Esophagus squamous epithelium (tissue), 5 donors: Measurements from ENCODE around the gene LAMC3. TPM values are rescaled to one million over a fixed set of nuclear protein-coding genes. Genes with fewer than 3 reads are reported as not detected.

Source experiments
- DNase-seq: peaks from one replicate; lab custom pipeline; 2025; lab: John Stamatoyannopoulos, UW
- H3K27ac ChIP-seq, 4 donors: fragments of 200-600 bp; sonication (generic); one replicate each; pipeline ENCODE4 v1.5.1; 2016 to 2019; ENCODE audit warnings: mild to moderate bottlenecking in 1 of 4
- H3K27me3 ChIP-seq, 4 donors: fragments of 200-600 bp; sonication (generic); 1 replicate in 3 of 4; 2 replicates in 1 of 4; pipeline versions ENCODE4 v1.5.1 to v1.6.0; 2017 to 2021; ENCODE audit warnings: antibody characterized with exemption in 1 of 4
- H3K36me3 ChIP-seq, 3 donors: fragments of 200-600 bp; sonication (generic); one replicate each; pipeline ENCODE4 v1.5.1; 2016 to 2019
- H3K4me1 ChIP-seq, 3 donors: fragments of 200-600 bp; sonication (generic); one replicate each; pipeline ENCODE4 v1.5.1; 2017 to 2019
- H3K4me3 ChIP-seq, 4 donors: fragments of 200-600 bp; sonication (generic); 1 replicate in 3 of 4; 2 replicates in 1 of 4; pipeline ENCODE4 v1.5.1; 2016 to 2019; ENCODE audit warnings: mild to moderate bottlenecking in 2 of 4, moderate library complexity in 1 of 4
- H3K9me3 ChIP-seq, 3 donors: fragments of 200-600 bp; sonication (generic); one replicate each; pipeline ENCODE4 v1.5.1; 2016 to 2019
- POLR2A ChIP-seq, 4 donors: fragments of 450-650 bp; IDR thresholded peaks; one replicate each; pipeline ENCODE4 v1.6.1; 2017; ENCODE audit warnings: antibody characterized with exemption in 4 of 4, mild to moderate bottlenecking in 4 of 4, moderate library complexity in 3 of 4
- WGBS, 2 donors: methylation state at CpG; one replicate each; pipeline ENCODE4 v1.1.5; 2018; 5-methylcytosine and 5-hydroxymethylcytosine counted together
- intact Hi-C: fragments of 100-400 bp; cut with DNase I; formaldehyde crosslinking; loops from one replicate; pipeline ENCODE4 v1.15.0; 2022
- total RNA-seq, 4 donors: library from RNA; depleted of rRNA; stranded (reverse); fragments of >200 nt; gene quantifications; one replicate each; pipeline ENCODE4 v1.1.0, GENCODE V29; 2016
- TF ChIP-seq, protein P1 (sequence below), 6 experiments: fragments of 450-650 bp in 4 of 6; fragments of 200-600 bp in 2 of 6; sonication (generic) in 2 of 6; IDR thresholded peaks; one replicate each; pipeline ENCODE4 v1.5.1; 2016 to 2019; ENCODE audit warnings: antibody characterized with exemption in 6 of 6, mild to moderate bottlenecking in 4 of 6, moderate library complexity in 4 of 6
- donor health status: DM: yes; HTN: yes; CAD: no.

Gene LAMC3
- total RNA-seq, 4 donors from 2014 or later: 0.53 to 4.6 (median 2.7) TPM

DNA sequence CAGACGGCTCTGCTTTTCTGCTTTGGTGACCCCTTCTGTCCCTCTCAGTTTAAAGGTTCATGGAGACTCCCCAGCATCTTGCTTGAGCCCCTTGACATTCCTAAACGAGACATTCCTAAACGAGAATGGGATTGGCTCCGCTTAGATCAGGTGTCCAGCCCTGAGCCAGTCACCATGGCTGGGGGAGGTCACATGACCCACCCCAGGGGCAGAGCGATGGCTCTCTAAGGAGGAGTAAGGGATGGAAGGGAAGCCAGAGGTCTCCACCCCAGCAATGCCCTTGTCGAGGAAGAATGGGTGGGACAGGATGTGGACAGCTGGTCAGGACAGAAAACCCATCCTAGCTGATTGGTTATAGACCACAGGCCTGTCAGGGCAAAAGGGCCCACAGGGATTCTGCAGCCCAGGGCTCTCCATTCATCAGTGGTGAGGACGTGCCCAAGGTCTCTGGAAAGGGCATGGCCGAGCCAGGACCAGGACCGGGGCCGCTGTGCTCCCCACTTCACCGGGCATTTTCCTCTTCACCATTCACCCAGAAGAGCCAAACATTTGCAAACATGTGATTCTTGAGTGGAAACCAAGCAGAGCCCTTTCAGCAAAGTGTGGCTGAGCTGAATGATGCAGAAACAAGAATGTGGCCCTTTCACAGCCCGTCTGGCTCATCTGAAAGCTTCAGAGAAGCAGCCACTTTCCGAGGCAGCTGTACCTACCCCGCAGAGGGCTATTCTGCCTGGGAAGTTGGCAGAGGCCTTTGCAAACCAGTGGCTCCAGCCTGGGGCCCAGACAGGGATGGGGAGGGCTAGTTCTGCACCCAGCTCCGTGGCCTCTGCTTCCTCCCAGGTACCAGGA is 67.6 kb downstream of the LAMC3 start:
- Histone ChIP-seq H3K4me3 (no peak overlapping the region), H3K9me3 (no peaks in the 10 kb centered on the region), H3K27me3 (no peaks in the 10 kb centered on the region), H3K27ac (no peak overlapping the region), H3K4me1 (no peaks in the 10 kb centered on the region), H3K36me3 (no peaks in the 10 kb centered on the region)
- intact Hi-C loops: no loop called here
- no peak for DNase-seq
- 77 to 78% methylated on average over 6 to 10 of the region's 15 CpGs for WGBS, 2 donors
- no peak for TF ChIP-seq POLR2A (IDR thresholded peaks at IDR 0.05)
- TF ChIP-seq, protein P1, sequence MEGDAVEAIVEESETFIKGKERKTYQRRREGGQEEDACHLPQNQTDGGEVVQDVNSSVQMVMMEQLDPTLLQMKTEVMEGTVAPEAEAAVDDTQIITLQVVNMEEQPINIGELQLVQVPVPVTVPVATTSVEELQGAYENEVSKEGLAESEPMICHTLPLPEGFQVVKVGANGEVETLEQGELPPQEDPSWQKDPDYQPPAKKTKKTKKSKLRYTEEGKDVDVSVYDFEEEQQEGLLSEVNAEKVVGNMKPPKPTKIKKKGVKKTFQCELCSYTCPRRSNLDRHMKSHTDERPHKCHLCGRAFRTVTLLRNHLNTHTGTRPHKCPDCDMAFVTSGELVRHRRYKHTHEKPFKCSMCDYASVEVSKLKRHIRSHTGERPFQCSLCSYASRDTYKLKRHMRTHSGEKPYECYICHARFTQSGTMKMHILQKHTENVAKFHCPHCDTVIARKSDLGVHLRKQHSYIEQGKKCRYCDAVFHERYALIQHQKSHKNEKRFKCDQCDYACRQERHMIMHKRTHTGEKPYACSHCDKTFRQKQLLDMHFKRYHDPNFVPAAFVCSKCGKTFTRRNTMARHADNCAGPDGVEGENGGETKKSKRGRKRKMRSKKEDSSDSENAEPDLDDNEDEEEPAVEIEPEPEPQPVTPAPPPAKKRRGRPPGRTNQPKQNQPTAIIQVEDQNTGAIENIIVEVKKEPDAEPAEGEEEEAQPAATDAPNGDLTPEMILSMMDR (IDR thresholded peaks at IDR 0.05): no peak

GRCh38 chr9:131078427-131079366 is 69.7 kb downstream of the LAMC3 start:
- H3K36me3 ChIP-seq: no peaks in the 10 kb centered on the region
- TF ChIP-seq, protein P1 (IDR thresholded peaks at IDR 0.05): no peak
- TF ChIP-seq POLR2A (IDR thresholded peaks at IDR 0.05): no peak

DNA sequence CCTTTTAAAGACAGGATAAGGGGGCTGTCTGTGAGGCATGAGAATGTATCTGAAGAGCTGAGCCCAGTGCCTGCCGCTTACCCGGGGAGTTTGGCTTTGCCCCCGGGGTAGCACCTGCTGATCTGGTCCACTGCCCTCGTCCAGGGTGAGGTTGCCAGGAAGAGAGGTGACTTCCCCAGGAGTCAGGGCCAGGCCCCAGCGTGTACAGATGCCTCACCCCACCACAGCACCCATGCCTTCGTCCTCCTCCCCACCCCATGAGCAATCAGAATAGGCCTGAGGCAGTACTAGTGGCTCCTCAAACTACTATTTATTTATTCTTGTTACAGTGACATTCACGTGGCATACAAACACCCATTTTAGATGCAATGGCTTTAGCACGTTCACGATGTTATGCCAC is 71.6 kb downstream of the LAMC3 start:
- no peak for DNase-seq
- H3K27ac ChIP-seq: no peak overlapping the region

More at GRCh38 chr9:131078427-131079366, 69.7 kb downstream of the LAMC3 start:
- peaks cover 0 to 3% (median 0%) of the 10 kb centered on the region in 4 donors for H3K27me3 ChIP-seq
- no peaks in the 10 kb centered on the region for H3K9me3 ChIP-seq
- 82 to 86% methylated on average over 8 to 10 of the region's 17 CpGs for WGBS, 2 donors
- no peak overlapping the region for H3K27ac ChIP-seq
- no peak for DNase-seq
- H3K4me1 ChIP-seq: no peaks in the 10 kb centered on the region
- H3K4me3 ChIP-seq: no peak overlapping the region
- intact Hi-C loops: no loop called here

GRCh38 chr9:131081868-131082267 is 72.9 kb downstream of the LAMC3 start:
- H3K27me3 ChIP-seq: peaks cover 0 to 10% (median 0%) of the 10 kb centered on the region in 4 donors
- 95 to 98% methylated on average over 5 of the region's 9 CpGs for WGBS, 2 donors
- no peaks in the 10 kb centered on the region for H3K4me1 ChIP-seq
- no peak overlapping the region for H3K27ac ChIP-seq
- DNase-seq: no peak
- intact Hi-C loops: no loop called here
- no peaks in the 10 kb centered on the region for H3K9me3 ChIP-seq
- H3K4me3 ChIP-seq: no peak overlapping the region
- no peak for TF ChIP-seq POLR2A (IDR thresholded peaks at IDR 0.05)
- TF ChIP-seq, protein P1 (IDR thresholded peaks at IDR 0.05): no peak
- H3K36me3 ChIP-seq: no peaks in the 10 kb centered on the region

More for the DNA sequence above, 71.6 kb downstream of the LAMC3 start:
- intact Hi-C loops: no loop called here
- Histone ChIP-seq H3K4me1 (no peaks in the 10 kb centered on the region), H3K9me3 (no peaks in the 10 kb centered on the region), H3K36me3 (no peaks in the 10 kb centered on the region), H3K27me3 (peaks cover 0 to 7% (median 0%) of the 10 kb centered on the region in 4 donors), H3K4me3 (no peak overlapping the region)
- TF ChIP-seq POLR2A (IDR thresholded peaks at IDR 0.05): no peak
- TF ChIP-seq, protein P1 (IDR thresholded peaks at IDR 0.05): no peak
- WGBS, 2 donors: 36 to 48% methylated on average over 7 to 8 of the region's 9 CpGs
